ENCODE measurements around the gene SMIM24.

GRCh38 chr19:3524078-3524842 lies 43.9 kb upstream of the SMIM24 start:
- TF ChIP-seq POLR2AphosphoS5 (IDR thresholded peaks at IDR 0.05; ENCODE audit: low read length) (no peak), STAT3 (IDR thresholded peaks at IDR 0.05; ENCODE audit: low read depth, low read length) (no peak), CTCF (IDR thresholded peaks at IDR 0.05 in 2 of 3, conservative IDR thresholded peaks at IDR 0.05 in 1 of 3; ENCODE audit: control insufficient read depth in 2 of 3, extremely low read depth in 1 of 3, insufficient read depth in 1 of 3, low read depth in 3 of 3, low read length in 3 of 3) (no peak), ZBTB33 (IDR thresholded peaks at IDR 0.05) (no peak), SREBF2 (IDR thresholded peaks at IDR 0.05; ENCODE audit: low read length) (no peak)
